ENCODE data around the gene ADAMTS12.

The ADAMTS12 gene

GRCh38 chr5:33937017-33937706 is 45.4 kb upstream of the ADAMTS12 start:
- no peak for TF ChIP-seq CTCF (conservative IDR thresholded peaks at IDR 0.05)
- no peak for TF ChIP-seq ZFX (IDR thresholded peaks at IDR 0.05)
- no peak overlapping the region for H3K27ac ChIP-seq

GRCh38 chr5:33936381-33937016 is 44.7 kb upstream of the ADAMTS12 start, which contains the start of gene RXFP3:
RXFP3 (plus strand) TSS chr5:33936386; CDS start chr5:33936741, 355 bp downstream.
- TF ChIP-seq ZFX (IDR thresholded peaks at IDR 0.05) (no peak), CTCF (conservative IDR thresholded peaks at IDR 0.05) (no peak)
- H3K27ac ChIP-seq = no peak within 1 kb of the TSS

GRCh38 chr5:33936004-33936380 is 44.2 kb upstream of the ADAMTS12 start:
- no peak for TF ChIP-seq CTCF (conservative IDR thresholded peaks at IDR 0.05)
- no peak for TF ChIP-seq ZFX (IDR thresholded peaks at IDR 0.05)
- no peak overlapping the region for H3K27ac ChIP-seq

- H3K27ac ChIP-seq = no peak overlapping the region
Observed at GRCh38 chr5:33934176-33934575, 42.4 kb upstream of the ADAMTS12 start.

GRCh38 chr5:33933723-33934169 is 42.0 kb upstream of the ADAMTS12 start:
- H3K27ac ChIP-seq = no peak overlapping the region

More at GRCh38 chr5:33934176-33934575, 42.4 kb upstream of the ADAMTS12 start:
- TF ChIP-seq ZFX (IDR thresholded peaks at IDR 0.05) = no peak

GRCh38 chr5:33931136-33931535 is 39.3 kb upstream of the ADAMTS12 start:
- TF ChIP-seq CTCF (conservative IDR thresholded peaks at IDR 0.05) (no peak), ZFX (IDR thresholded peaks at IDR 0.05) (no peak)
- H3K27ac ChIP-seq = no peak overlapping the region

More at GRCh38 chr5:33933723-33934169, 42.0 kb upstream of the ADAMTS12 start:
- TF ChIP-seq CTCF (conservative IDR thresholded peaks at IDR 0.05) = no peak
- no peak for TF ChIP-seq ZFX (IDR thresholded peaks at IDR 0.05)

- TF ChIP-seq CTCF (conservative IDR thresholded peaks at IDR 0.05) (no peak), ZFX (IDR thresholded peaks at IDR 0.05) (no peak)
Observed at GRCh38 chr5:33929925-33930690, 38.3 kb upstream of the ADAMTS12 start.

More at GRCh38 chr5:33929925-33930690, 38.3 kb upstream of the ADAMTS12 start:
- H3K27ac ChIP-seq = no peak overlapping the region
